Medulla oblongata (tissue), 1 donor: ENCODE results near the gene NAT9.

Experiments used
- DNase-seq: peaks from one replicate; pipeline ENCODE4 v3.0.0-alpha.2; 2015; ENCODE audit errors: extremely low spot score

Gene NAT9, protein sequence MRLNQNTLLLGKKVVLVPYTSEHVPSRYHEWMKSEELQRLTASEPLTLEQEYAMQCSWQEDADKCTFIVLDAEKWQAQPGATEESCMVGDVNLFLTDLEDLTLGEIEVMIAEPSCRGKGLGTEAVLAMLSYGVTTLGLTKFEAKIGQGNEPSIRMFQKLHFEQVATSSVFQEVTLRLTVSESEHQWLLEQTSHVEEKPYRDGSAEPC

DNA sequence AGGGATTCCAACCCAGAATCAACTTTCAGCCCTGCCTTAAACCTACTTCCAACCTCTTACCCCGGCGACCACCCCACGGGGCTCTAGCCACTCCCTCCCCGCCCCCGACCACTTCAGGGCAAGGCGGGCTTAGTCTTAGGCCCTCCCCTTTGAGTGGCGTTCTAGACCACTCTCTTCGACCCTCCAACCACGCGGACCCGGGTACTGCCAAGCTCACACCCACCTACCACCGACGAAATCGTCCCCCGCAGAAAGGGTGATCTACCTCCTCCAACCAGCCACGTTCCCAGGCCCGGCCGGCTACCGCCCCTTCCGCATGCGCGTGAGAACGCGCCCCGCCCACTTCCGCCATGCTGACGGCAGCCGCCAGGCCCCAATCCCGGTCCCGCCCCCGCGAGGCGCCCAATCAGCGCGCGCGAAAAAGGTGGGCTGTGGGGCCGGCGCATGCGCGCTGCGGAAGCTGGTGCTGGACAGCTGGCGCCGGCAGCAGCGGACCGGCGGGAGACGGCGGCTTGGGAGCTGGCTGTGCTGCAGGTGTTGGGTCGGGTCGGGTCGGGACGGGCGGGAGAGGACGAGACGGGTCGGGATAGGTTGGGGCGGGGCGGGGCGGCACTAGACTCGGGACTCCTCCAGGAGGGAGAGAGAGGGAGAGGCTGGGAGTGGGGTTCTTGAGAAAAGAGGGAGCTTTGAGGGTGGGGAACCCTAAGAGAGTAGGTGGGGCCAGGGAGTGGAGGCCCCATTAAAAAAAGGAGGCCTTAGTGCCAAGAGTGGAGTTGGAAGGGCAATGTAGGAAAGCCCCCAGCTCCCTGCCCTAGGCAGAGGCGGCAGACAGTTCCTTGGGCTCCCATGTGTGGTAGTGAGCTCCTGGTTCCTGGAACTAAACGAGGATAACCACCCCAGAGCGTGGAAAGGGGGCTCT, at the start of gene NAT9:
TSS of gene NAT9 (minus strand) at position 302 of the 919 bp plus-strand sequence. CDS start 647 bp downstream, outside the sequence.
- peak; percentile 95 for DNase-seq

DNA sequence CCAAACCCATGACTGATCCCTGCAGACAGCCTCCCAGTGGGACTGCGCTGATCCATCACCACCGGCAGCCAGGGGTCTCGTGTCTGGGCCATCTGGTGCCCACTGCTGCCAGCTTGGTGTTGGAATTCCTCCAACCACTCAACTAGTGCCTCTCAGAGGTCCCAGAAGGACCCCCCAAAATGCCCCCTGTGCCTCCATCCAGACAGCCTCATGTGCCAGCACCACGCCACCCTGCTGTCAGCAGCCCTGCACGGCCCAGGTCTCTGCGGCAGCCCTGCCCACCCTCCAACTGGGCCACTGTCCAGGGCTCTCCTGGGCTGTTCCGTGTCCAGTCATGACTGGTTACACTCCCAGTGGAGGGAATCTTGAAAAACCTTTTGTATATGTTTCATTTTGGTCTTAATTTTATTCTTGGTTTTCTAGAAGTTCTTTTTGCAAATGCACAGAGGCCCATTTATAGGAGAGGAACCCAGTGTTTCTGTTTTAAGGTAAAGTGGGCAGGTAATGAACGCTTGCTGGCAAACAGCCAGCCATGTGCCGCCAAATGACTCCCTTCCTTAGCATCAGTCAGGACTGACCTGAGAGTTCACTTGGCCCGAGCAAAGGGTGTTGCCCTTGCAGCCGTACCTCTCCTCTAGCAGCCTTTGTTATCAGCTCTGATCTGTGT, 48.9 kb upstream of the NAT9 start:
- DNase-seq, result no peak

- peak; percentile 87 for DNase-seq
Measured at GRCh38 chr17:74822939-74823367, 46.8 kb upstream of the NAT9 start.

GRCh38 chr17:74822335-74822938, 46.3 kb upstream of the NAT9 start:
- DNase-seq, result no peak

- DNase-seq, result no peak
Measured at GRCh38 chr17:74821655-74822334, 45.6 kb upstream of the NAT9 start.

- DNase-seq, result no peak
Measured at GRCh38 chr17:74819801-74820436, 43.8 kb upstream of the NAT9 start.

DNA sequence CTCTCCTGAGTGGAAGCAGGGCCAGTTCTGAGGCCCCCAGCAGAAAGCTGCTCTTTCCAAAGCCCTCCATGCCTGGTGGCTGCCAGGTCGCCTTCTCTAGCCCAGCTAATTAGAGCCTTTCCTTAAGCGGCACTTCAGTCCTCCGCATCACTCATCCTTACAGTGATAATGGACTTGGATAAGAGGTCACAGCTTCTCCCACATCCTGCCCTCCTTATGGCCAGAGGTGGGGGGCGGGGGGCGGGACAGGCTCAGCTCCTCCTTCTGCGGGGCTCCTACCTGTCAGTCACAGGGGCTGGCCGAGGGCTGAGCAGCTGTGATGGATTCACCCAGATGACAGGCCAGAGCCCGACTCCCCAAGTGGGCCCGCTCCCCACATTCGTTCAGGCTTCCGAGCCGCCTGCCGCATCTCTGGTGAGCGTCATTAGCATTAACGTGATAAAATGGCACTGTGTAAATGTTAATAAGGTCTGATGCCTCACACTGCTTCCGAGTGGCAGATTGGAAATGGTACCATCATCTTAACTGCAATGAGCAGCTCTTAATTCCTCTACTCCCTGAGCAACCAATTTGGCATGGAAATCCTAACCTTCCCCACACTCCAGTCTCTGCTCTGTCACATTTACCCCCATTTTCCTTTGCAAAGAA, 42.3 kb upstream of the NAT9 start:
- DNase-seq, result no peak

DNA sequence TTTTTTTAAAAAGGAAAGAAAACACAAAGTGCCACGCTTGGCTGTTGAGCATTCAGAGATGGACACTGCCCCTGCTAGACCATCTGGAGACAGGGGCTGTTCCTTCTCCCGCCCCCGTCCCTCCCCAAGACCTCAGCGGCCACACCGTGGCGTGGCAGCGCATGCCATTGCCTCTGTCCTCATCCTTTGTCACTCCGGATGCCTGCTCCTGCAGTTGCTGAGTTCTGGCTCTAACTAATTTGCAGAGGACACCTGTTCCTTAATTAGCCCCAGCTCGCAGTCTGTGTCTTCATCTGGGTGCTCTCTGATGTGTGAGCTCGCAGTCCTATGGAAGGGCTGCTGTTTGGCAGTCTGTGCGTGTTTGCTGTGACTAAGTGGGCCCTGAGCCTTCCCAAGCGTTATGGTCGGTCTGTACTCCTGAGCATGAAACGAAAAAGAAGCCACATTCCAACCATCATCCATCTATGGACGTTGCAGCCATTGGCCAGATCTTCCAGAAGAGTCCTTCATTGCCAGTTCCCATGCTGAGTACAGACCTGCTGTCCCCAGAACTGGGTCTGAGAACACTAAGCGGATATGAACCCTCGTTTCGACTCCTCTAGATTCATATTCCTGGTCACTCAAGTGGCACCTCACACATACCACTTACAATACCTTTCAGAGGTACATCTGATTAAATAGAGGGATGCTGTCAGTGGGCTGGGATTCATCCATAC, 40.9 kb upstream of the NAT9 start:
- DNase-seq, result no peak

GRCh38 chr17:74815550-74816370, 39.6 kb upstream of the NAT9 start:
- DNase-seq, result no peak

DNA sequence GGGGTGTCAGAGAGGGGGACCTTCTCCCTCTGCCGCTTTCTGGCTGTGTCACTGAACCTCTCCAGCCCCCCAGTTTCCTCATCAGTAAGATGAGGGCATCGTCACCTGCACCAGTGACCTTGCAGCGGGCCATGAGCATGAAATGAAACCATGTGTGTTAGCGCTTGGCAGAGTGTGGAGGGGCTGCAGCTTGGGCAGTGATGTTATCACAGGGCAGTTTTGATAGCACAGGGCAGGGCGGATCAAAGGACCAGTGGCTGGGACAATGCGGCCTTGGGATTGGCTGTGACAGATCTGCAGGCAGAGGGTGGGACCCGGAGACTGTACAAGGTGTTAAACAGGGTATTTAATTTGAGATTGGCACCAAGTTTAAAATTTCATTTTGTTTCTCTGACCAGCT, 38.9 kb upstream of the NAT9 start:
- DNase-seq, result no peak

- no peak for DNase-seq
Measured at GRCh38 chr17:74814453-74814852, 38.3 kb upstream of the NAT9 start.

- DNase-seq, result no peak
Measured at GRCh38 chr17:74812109-74813009, 36.2 kb upstream of the NAT9 start.

DNA sequence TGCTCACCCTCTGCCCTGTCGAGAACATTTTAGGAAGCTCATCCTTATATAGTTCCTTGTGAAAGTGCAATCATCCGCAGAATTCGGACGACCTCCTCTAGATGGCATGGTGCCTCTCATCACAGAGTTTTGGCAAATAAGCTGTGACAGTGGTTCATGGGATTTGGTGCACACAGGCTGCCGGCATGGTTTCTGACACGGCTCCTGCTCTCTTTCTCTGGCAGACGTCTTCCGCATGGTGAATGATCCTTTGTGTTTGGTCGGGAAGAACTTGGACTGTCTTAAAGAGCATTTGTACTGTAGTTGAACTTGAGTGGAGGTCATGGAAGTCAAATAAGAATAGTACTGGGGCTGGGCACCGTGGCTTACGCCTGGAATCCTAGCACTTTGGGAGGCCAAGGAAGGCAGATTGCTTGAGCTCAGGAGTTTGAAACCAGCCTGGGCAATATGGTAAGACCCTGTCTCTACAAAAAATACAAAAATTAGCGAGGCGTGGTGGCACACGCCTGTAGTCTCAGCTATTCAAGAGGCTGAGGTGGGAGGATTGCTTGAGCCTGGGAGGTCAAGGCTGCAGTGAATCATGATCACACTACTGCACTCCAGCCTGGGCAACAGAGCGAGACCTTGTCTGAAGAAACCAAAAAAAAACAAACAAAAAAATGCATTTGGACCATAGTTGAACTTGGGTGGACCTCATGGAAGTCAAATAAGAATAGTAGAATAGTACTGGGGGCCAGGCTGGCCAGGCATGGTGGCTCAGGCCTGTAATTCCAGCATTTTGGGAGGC, 34.7 kb upstream of the NAT9 start:
- DNase-seq, result peak; percentile 80

DNA sequence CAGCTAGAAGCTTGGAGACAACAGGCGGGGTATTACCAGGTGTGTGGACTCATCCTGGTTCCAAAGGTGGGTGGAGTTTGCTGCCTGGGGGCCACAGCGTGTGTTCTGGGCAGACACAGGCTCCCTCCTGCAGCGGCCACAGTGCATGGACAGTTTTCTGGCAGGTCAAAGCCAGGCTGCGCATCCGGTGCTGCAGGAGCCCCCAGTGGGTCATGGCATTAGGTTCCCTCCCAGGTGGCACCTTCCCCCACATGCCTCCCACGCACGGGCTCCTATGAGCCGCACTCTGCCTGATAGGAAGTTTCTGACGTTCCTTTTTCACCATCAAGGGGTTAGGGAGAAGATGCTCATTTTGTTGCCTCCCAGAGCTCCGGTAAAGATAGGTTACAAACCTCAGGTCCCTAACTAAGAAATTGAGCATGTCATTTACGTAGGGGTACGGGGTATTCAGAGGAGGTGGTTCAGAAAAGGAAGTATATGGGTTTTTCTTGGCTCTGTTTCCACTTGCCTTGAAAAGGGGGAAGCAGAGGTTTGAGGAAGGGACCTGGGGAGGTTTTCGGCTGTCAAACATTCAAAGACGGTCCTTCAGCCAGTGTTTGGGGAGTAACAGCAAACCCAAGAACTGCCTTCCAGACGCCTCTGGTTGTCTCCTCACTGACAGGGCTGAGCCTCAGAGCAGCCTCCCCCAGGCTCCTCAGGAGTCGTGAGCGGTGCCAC, 32.7 kb upstream of the NAT9 start:
- no peak for DNase-seq

- DNase-seq, result peak; percentile 63
Measured at GRCh38 chr17:74807925-74808324, 31.8 kb upstream of the NAT9 start.

GRCh38 chr17:74807441-74807840, 31.3 kb upstream of the NAT9 start:
- DNase-seq, result no peak
